Measurements from ENCODE around the gene MYRFL. TPM values are rescaled to one million over a fixed set of nuclear protein-coding genes. Genes with fewer than 3 reads are reported as not detected.

The MYRFL gene
- total RNA-seq, 1 experiment from 2014 or later, result not detected

DNA sequence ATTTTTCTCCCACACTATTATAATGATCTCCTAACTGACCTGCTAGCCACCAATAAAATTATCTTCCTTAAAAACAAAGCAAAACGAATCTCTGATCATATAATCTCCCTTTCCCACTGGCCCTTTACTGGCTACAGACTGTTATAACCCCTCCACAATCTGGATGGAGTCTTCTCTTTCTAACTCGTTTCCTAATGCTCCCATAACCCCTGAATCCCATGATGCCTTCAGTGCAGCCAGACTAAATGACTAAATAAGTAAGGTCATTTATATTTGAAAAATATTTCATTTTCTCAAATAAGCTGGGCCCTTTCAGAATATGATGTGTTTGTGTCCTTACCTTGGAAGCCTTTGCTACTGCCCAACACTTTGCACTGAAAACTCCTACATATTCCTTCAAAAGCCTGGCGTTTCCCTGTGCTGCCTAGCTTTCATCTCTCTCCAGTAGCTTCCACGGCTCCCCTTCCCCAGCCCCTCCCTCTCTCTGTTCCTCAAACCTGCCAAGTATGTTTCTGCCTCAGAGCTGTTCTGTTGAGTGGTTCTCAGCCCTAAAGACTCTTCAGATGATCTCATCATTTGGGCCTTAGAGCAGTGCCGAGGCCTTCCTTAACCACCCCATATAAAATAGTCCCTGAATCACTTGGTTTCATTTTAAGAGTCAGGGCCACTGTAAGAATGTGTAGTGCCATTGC is 91.7 kb downstream of the MYRFL start:
- H3K27me3 ChIP-seq (replicated peaks), result no peaks in the 10 kb centered on the region
- no peak overlapping the region for H3K27ac ChIP-seq
- H3K4me3 ChIP-seq, result no peak overlapping the region
- no peaks in the 10 kb centered on the region for H3K36me3 ChIP-seq
- no peak for DNase-seq (ENCODE audit: low read depth in 1 of 2, low spot score in 2 of 2)
- H3K4me1 ChIP-seq (replicated peaks), result no peaks in the 10 kb centered on the region
- no peaks in the 10 kb centered on the region for H3K9me3 ChIP-seq (replicated peaks)

GRCh38 chr12:69918287-69918686 is 93.3 kb downstream of the MYRFL start:
- DNase-seq (ENCODE audit: low read depth in 1 of 2, low spot score in 2 of 2), result no peak
- no peaks in the 10 kb centered on the region for H3K9me3 ChIP-seq (replicated peaks)
- no peaks in the 10 kb centered on the region for H3K36me3 ChIP-seq
- no peak overlapping the region for H3K27ac ChIP-seq
- H3K27me3 ChIP-seq (replicated peaks), result no peaks in the 10 kb centered on the region
- H3K4me3 ChIP-seq, result no peak overlapping the region
- no peaks in the 10 kb centered on the region for H3K4me1 ChIP-seq (replicated peaks)

GRCh38 chr12:69919495-69919894 is 94.5 kb downstream of the MYRFL start:
- no peak overlapping the region for H3K27ac ChIP-seq
- H3K27me3 ChIP-seq (replicated peaks), result no peaks in the 10 kb centered on the region
- no peak overlapping the region for H3K4me3 ChIP-seq
- no peaks in the 10 kb centered on the region for H3K36me3 ChIP-seq
- H3K4me1 ChIP-seq (replicated peaks), result no peaks in the 10 kb centered on the region
- no peak for DNase-seq (ENCODE audit: low read depth in 1 of 2, low spot score in 2 of 2)
- no peaks in the 10 kb centered on the region for H3K9me3 ChIP-seq (replicated peaks)

DNA sequence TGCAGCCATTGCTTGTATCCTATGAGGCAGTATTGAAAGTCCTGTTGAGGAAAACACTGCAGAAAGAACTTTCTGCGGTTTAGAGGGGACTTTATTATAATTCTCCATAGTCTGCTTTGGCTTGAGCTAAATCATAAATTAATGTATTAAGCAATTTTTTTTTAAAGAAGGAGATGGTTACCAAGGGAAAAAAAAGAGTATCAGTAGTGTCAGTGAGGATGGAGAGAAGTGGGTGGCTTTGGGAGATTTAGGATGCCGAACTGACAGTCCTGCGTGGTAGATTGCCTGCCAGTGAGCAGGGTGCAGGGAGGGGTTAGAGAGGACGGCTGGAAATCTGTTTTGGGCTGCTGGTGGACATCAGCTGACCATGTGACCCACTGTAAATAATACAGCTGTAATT is 96.8 kb downstream of the MYRFL start:
- H3K27ac ChIP-seq, result no peak overlapping the region
- H3K4me3 ChIP-seq, result no peak overlapping the region
- H3K36me3 ChIP-seq, result no peaks in the 10 kb centered on the region
- no peaks in the 10 kb centered on the region for H3K27me3 ChIP-seq (replicated peaks)
- H3K4me1 ChIP-seq (replicated peaks), result no peaks in the 10 kb centered on the region
- H3K9me3 ChIP-seq (replicated peaks), result no peaks in the 10 kb centered on the region
- no peak for DNase-seq (ENCODE audit: low read depth in 1 of 2, low spot score in 2 of 2)

DNA sequence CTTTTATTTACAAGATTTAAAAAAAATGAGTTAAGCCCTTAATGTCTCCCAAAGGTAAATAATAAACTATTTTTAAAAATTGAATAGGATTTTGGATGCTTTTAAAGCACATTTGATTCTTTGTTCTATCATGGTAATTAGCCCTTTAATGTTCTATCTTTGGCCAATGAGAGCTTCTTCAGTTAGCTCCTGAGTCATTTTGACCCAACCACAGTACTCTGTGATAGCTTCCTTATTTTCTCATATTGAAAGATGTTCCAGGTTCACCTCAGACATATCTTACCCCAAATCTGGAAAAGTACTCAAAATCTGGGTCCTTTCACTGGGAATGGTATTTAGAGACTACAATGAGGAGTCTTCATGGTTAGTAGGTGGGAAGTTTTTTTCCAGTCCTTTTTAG is 98.0 kb downstream of the MYRFL start:
- no peaks in the 10 kb centered on the region for H3K27me3 ChIP-seq (replicated peaks)
- H3K36me3 ChIP-seq, result no peaks in the 10 kb centered on the region
- H3K4me3 ChIP-seq, result no peak overlapping the region
- H3K4me1 ChIP-seq (replicated peaks), result no peaks in the 10 kb centered on the region
- no peaks in the 10 kb centered on the region for H3K9me3 ChIP-seq (replicated peaks)
- no peak for DNase-seq (ENCODE audit: low read depth in 1 of 2, low spot score in 2 of 2)
- no peak overlapping the region for H3K27ac ChIP-seq

- H3K4me3 ChIP-seq, result no peak overlapping the region
- no peaks in the 10 kb centered on the region for H3K4me1 ChIP-seq (replicated peaks)
- H3K27ac ChIP-seq, result no peak overlapping the region
- no peaks in the 10 kb centered on the region for H3K36me3 ChIP-seq
- H3K9me3 ChIP-seq (replicated peaks), result no peaks in the 10 kb centered on the region
- no peak for DNase-seq (ENCODE audit: low read depth in 1 of 2, low spot score in 2 of 2)
- no peaks in the 10 kb centered on the region for H3K27me3 ChIP-seq (replicated peaks)
Measured at GRCh38 chr12:69925291-69925690, 100.3 kb downstream of the MYRFL start.

DNA sequence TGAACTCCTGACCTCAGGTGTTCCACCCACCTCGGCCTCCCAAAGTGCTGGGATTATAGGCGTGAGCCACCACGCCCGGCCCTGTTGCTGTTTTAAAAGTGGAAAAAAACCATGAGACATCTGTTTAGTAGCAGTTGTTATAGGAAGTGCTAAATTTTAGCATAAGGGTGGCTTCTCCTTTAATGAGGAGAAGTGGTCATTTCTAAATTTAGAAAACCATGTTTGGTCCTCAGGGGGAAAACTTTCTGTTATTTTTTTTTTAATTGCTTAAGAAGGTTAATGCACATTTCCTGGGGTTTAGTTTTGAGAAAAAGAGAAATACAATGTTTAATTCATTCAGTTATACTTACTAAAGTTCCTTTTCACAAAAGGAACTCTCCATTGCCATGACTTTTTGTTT is 102.1 kb downstream of the MYRFL start:
- no peaks in the 10 kb centered on the region for H3K36me3 ChIP-seq
- no peaks in the 10 kb centered on the region for H3K9me3 ChIP-seq (replicated peaks)
- H3K4me3 ChIP-seq, result no peak overlapping the region
- H3K27ac ChIP-seq, result no peak overlapping the region
- no peaks in the 10 kb centered on the region for H3K27me3 ChIP-seq (replicated peaks)
- no peak for DNase-seq (ENCODE audit: low read depth in 1 of 2, low spot score in 2 of 2)
- no peaks in the 10 kb centered on the region for H3K4me1 ChIP-seq (replicated peaks)

- H3K9me3 ChIP-seq (replicated peaks), result no peaks in the 10 kb centered on the region
Measured at GRCh38 chr12:69929125-69929524, 104.1 kb downstream of the MYRFL start.

DNA sequence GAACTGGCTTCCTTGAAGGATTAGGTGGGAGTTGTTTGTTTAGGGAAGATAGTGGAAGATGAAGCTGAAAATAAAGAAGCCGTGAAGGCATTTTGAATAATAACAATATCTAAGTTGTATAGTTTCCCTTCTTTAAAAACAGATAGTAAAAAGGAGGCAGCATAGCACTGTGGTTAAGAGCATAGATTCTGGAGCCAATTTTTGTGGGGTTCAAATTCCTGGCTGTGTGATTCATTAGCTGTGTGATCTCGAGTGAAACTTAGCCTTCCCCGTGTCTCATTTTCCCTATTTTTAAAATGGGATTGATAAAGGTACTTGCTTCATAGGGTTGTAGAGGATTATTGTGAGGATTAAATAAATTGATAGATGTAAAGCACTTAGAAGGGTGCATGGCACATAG is 104.5 kb downstream of the MYRFL start:
- Histone ChIP-seq H3K9me3 (replicated peaks) (no peaks in the 10 kb centered on the region), H3K36me3 (no peaks in the 10 kb centered on the region), H3K27me3 (replicated peaks) (no peaks in the 10 kb centered on the region), H3K4me3 (no peak overlapping the region), H3K27ac (no peak overlapping the region), H3K4me1 (replicated peaks) (no peaks in the 10 kb centered on the region)
- no peak for DNase-seq (ENCODE audit: low read depth in 1 of 2, low spot score in 2 of 2)

More at GRCh38 chr12:69929125-69929524, 104.1 kb downstream of the MYRFL start:
- Histone ChIP-seq H3K36me3 (no peaks in the 10 kb centered on the region), H3K4me1 (replicated peaks) (no peaks in the 10 kb centered on the region), H3K27ac (no peak overlapping the region), H3K4me3 (no peak overlapping the region), H3K27me3 (replicated peaks) (no peaks in the 10 kb centered on the region)
- no peak for DNase-seq (ENCODE audit: low read depth in 1 of 2, low spot score in 2 of 2)

DNA sequence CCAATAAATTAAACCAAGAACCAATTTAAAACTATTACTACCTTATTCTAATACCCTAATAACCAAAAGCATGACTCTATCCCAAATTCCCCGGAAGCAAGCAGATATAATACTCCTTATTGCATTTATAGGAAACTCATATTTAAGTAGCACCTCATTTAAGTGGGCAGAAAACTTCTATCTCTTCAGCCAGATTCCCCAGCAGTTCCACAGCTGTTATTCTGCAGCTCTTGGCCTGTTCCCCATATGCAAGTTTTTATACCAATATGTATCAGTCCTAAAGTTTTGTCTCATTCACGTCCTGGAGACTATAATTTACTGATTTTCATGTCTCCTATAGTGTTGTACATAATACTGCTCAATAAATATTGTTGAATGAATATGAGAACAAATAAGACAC is 106.5 kb downstream of the MYRFL start:
- no peaks in the 10 kb centered on the region for H3K36me3 ChIP-seq
- no peak overlapping the region for H3K27ac ChIP-seq
- no peaks in the 10 kb centered on the region for H3K4me1 ChIP-seq (replicated peaks)
- H3K9me3 ChIP-seq (replicated peaks), result no peaks in the 10 kb centered on the region
- H3K4me3 ChIP-seq, result no peak overlapping the region
- H3K27me3 ChIP-seq (replicated peaks), result no peaks in the 10 kb centered on the region
- no peak for DNase-seq (ENCODE audit: low read depth in 1 of 2, low spot score in 2 of 2)

DNA sequence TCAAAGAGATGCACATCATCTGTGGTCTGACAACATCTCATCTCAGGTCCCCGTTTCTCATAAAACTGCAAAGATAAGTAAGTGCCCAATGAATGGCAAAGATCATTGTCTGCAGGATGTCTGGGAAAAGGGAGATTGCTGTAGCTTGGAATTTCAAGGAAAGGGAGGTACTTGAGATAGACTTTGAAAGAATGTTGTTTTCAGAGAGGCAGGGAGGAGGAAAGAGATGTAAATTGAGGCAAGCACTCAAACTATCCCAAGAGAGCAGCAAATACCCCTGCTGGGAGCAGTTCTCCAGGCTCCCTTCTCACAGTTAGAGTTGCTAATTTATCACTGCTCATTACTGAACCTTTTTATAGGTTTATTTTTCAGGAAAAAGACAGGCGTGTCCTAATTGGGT is 107.1 kb downstream of the MYRFL start:
- Histone ChIP-seq H3K27me3 (replicated peaks) (no peaks in the 10 kb centered on the region), H3K27ac (no peak overlapping the region), H3K4me1 (replicated peaks) (no peaks in the 10 kb centered on the region), H3K9me3 (replicated peaks) (no peaks in the 10 kb centered on the region), H3K36me3 (no peaks in the 10 kb centered on the region), H3K4me3 (no peak overlapping the region)
- no peak for DNase-seq (ENCODE audit: low read depth in 1 of 2, low spot score in 2 of 2)

DNA sequence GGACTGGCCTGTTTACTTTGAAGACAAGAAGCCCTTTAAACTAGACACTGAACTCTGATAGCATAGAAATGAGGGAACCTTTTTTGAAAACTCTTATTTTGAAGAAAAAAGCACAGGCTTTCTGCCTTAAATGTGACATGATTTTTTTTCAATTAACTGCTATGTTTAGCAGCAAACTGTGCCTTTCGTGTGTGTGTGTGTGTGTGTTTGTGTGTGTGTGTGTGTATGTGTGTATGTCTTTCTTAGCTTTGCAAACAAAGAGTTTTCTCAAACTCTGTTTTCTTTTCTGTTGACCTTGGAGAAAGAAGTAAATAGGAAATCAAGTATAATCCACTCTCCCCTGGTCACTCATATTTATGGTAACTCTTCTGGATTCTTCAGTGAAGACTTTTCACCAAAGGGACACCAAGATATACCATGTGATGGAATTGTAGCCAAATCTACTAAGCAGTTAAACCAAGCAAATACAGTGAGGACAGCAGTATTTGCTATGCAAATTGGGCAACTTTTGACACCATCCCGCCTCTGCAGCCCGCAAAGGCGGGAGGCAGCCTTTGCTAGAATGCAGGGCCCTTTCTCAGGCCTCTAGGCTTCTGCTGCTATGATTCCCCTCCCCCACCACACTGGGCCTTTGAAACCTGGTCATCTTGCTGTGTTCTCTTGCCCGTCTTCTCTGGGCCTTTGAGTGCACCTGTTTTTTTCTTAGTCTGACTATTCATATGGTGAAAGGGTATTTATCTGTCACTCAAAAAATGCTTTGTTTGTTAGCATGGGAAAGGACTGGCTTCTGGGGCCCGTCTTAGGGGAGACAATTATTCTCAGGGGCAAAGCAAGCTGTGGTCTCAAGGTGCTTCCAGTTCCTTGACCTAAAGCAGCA is 107.9 kb downstream of the MYRFL start:
- H3K36me3 ChIP-seq, result no peaks in the 10 kb centered on the region
- H3K9me3 ChIP-seq (replicated peaks), result no peaks in the 10 kb centered on the region
- no peak overlapping the region for H3K4me3 ChIP-seq
- H3K27me3 ChIP-seq (replicated peaks), result no peaks in the 10 kb centered on the region
- no peak overlapping the region for H3K27ac ChIP-seq
- no peak for DNase-seq (ENCODE audit: low read depth in 1 of 2, low spot score in 2 of 2)
- H3K4me1 ChIP-seq (replicated peaks), result no peaks in the 10 kb centered on the region

GRCh38 chr12:69934011-69934410 is 109.0 kb downstream of the MYRFL start:
- Histone ChIP-seq H3K27me3 (replicated peaks) (no peaks in the 10 kb centered on the region), H3K4me1 (replicated peaks) (no peaks in the 10 kb centered on the region), H3K4me3 (no peak overlapping the region), H3K27ac (no peak overlapping the region), H3K9me3 (replicated peaks) (no peaks in the 10 kb centered on the region), H3K36me3 (no peaks in the 10 kb centered on the region)
- no peak for DNase-seq (ENCODE audit: low read depth in 1 of 2, low spot score in 2 of 2)

DNA sequence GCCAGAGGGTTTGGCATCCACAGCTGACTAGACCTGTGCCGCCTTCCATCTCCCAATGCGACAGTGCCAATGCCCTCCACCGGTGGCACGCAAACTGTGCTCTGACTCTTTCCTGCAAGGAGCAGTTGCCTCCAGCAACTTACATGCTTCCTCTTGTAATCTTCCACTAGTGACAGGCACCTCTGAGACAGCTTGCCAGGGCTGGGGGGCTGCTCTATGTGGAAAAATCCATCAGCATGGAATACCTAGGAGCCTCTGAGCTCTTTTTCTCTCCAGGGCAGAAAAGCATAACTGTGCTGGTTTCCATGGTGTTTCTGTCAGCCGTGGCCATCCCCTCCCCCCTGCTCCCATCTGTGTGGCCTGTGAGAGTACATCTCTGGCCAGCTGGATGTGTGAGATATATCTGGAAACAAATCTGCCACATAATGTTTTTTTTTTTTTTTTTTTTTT is 110.6 kb downstream of the MYRFL start:
- no peak overlapping the region for H3K4me3 ChIP-seq
- H3K36me3 ChIP-seq, result no peaks in the 10 kb centered on the region
- H3K27ac ChIP-seq, result no peak overlapping the region
- H3K9me3 ChIP-seq (replicated peaks), result no peaks in the 10 kb centered on the region
- no peaks in the 10 kb centered on the region for H3K4me1 ChIP-seq (replicated peaks)
- DNase-seq (ENCODE audit: low read depth in 1 of 2, low spot score in 2 of 2), result no peak
- H3K27me3 ChIP-seq (replicated peaks), result no peaks in the 10 kb centered on the region
